CD8-positive, alpha-beta memory T cell (primary cell): ENCODE results near the gene ENTPD2. TPM values are rescaled to one million over a fixed set of nuclear protein-coding genes. Genes with fewer than 3 reads are reported as not detected.
A peak's percentile ranks its signal among the peaks of the same experiment; 100 is the strongest.

ENCODE experiments used
- CTCF ChIA-PET: fragments of 350-600 bp; sonication (Branson Sonifier 250); formaldehyde crosslinking; loops from one replicate; lab custom pipeline; 2021; ENCODE audit warnings: antibody characterized with exemption; lab: Charles Lee
- POLR2A ChIA-PET: fragments of 350-600 bp; sonication (Branson Sonifier 250); formaldehyde crosslinking; loops from one replicate; lab custom pipeline; 2021; ENCODE audit warnings: antibody characterized with exemption; lab: Charles Lee
- DNase-seq, 5 donors: peaks; one replicate each; pipeline versions ENCODE4 v3.0.0 to v3.0.0-alpha.2; 2020 to 2022; ENCODE audit warnings: mixed read lengths in 1 of 5
- H3K27ac ChIP-seq: one replicate; pipeline ENCODE4 v1.7.0; 2013; ENCODE audit warnings: low read depth, mild to moderate bottlenecking, low read length, moderate library complexity
- H3K27me3 ChIP-seq: 2 replicates; pipeline ENCODE4 v1.7.0; 2013; ENCODE audit warnings: low read length, mild to moderate bottlenecking; ENCODE audit not compliant: insufficient read depth, poor library complexity, severe bottlenecking
- H3K36me3 ChIP-seq: 2 replicates; pipeline ENCODE4 v1.7.0; 2013; ENCODE audit warnings: mild to moderate bottlenecking, low read length, moderate library complexity; ENCODE audit not compliant: insufficient read depth
- H3K4me1 ChIP-seq: 2 replicates; pipeline ENCODE4 v1.7.0; 2013; ENCODE audit warnings: mild to moderate bottlenecking, low read length, moderate library complexity; ENCODE audit not compliant: insufficient read depth
- H3K4me3 ChIP-seq: 2 replicates; pipeline ENCODE4 v1.7.0; 2013; ENCODE audit warnings: mild to moderate bottlenecking, low read length
- H3K9me3 ChIP-seq: 2 replicates; pipeline ENCODE4 v1.7.0; 2013; ENCODE audit warnings: mild to moderate bottlenecking, low read length
- H3K27ac Mint-ChIP-seq, 8 donors: one replicate each; pipeline ENCODE4 v1.8.0; 2020 to 2021; ENCODE audit warnings: mixed read lengths in 8 of 8, mild to moderate bottlenecking in 6 of 8, inconsistent platforms in 3 of 8, moderate library complexity in 3 of 8
- H3K27me3 Mint-ChIP-seq, 2 donors: one replicate each; pipeline ENCODE4 v1.8.0; 2020 to 2021; ENCODE audit warnings: mixed read lengths in 2 of 2, mild to moderate bottlenecking in 1 of 2, moderate library complexity in 1 of 2
- H3K36me3 Mint-ChIP-seq, 3 donors: one replicate each; pipeline ENCODE4 v1.8.0; 2020 to 2021; ENCODE audit warnings: mixed read lengths in 3 of 3, inconsistent platforms in 1 of 3, mild to moderate bottlenecking in 1 of 3
- H3K4me1 Mint-ChIP-seq, 3 donors: one replicate each; pipeline ENCODE4 v1.8.0; 2020 to 2021; ENCODE audit warnings: mixed read lengths in 3 of 3, inconsistent platforms in 1 of 3, mild to moderate bottlenecking in 1 of 3
- H3K4me3 Mint-ChIP-seq, 7 donors: one replicate each; pipeline ENCODE4 v1.8.0; 2020 to 2021; ENCODE audit warnings: mixed read lengths in 7 of 7, mild to moderate bottlenecking in 6 of 7, moderate library complexity in 4 of 7, inconsistent platforms in 2 of 7
- H3K9me3 Mint-ChIP-seq, 5 donors: one replicate each; pipeline ENCODE4 v1.8.0; 2020 to 2022; ENCODE audit warnings: mixed read lengths in 5 of 5, mild to moderate bottlenecking in 3 of 5, moderate library complexity in 2 of 5, inconsistent platforms in 1 of 5
- polyA plus RNA-seq: library from polyadenylated mRNA; unstranded; fragments of 300-500 nt; fragmentation: Illumina TruSeq; gene quantifications from one replicate; pipeline ENCODE4 v1.2.3, GENCODE V29; 2021
- total RNA-seq, 2 experiments: library from RNA; stranded (reverse); gene quantifications; one replicate each; pipeline ENCODE4 v1.2.3, GENCODE V29; 2021

The ENTPD2 gene
- total and polyA plus RNA-seq, 3 experiments from 2014 or later, result not detected

GRCh38 chr9:137083394-137084004 is 29.6 kb upstream of the ENTPD2 start:
- H3K27me3 Mint-ChIP-seq, result no peaks in the 10 kb centered on the region
- no peaks in the 10 kb centered on the region for H3K9me3 Mint-ChIP-seq
- Histone ChIP-seq H3K27ac (no peak overlapping the region), H3K36me3 (peaks cover 3% of the 10 kb centered on the region), H3K4me1 (peaks cover 22% of the 10 kb centered on the region), H3K4me3 (no peak overlapping the region), H3K27me3 (no peaks in the 10 kb centered on the region), H3K9me3 (no peaks in the 10 kb centered on the region)
- no peak for DNase-seq
- POLR2A ChIA-PET, result interaction anchor here (1.3 kb wide), 1 partner anchor 12 kb away, joined by 4 read pairs; no protein-coding TSS in a partner anchor
- H3K4me3 Mint-ChIP-seq, result peak overlapping the region in 2 of 7 donors; percentile 12 to 61
- peak overlapping the region in 1 of 8 donors; percentile 14 for H3K27ac Mint-ChIP-seq
- H3K4me1 Mint-ChIP-seq, result peaks cover 18 to 29% (median 18%) of the 10 kb centered on the region in 3 donors
- peaks cover 0 to 32% (median 0%) of the 10 kb centered on the region in 3 donors for H3K36me3 Mint-ChIP-seq
- CTCF ChIA-PET, result interaction anchor here (1.0 to 1.6 kb wide), 2 partner anchors 13 to 15 kb away, joined by 3 to 6 read pairs; partner anchors contain the start of gene SAPCD2

DNA sequence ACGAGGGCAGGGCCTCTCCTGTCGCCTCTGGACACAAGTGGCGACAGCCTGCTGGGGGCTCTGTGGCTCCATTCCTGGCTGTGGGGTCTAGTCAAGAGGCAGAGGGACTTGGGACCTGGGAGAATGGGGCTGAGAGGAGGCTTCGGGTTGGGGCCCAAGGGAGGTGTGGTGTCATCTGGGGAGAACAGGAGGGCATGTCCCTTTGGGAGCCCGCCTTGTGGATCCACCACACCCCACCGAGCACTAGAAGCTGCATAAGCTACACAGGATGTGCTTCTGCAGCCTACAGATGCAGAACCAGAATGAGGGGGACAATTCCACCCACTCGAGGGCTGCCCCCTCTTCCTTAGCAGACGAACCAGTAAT is 29.0 kb upstream of the ENTPD2 start:
- Histone ChIP-seq H3K27me3 (no peaks in the 10 kb centered on the region), H3K36me3 (peaks cover 3% of the 10 kb centered on the region), H3K4me1 (peaks cover 22% of the 10 kb centered on the region), H3K9me3 (no peaks in the 10 kb centered on the region), H3K4me3 (no peak overlapping the region), H3K27ac (no peak overlapping the region)
- Mint-ChIP-seq H3K27ac (peak overlapping the region in 1 of 8 donors; percentile 14), H3K36me3 (peaks cover 0 to 28% (median 0%) of the 10 kb centered on the region in 3 donors), H3K4me1 (peaks cover 12 to 23% (median 13%) of the 10 kb centered on the region in 3 donors), H3K4me3 (no peak overlapping the region), H3K9me3 (no peaks in the 10 kb centered on the region), H3K27me3 (no peaks in the 10 kb centered on the region)
- no peak for DNase-seq
- POLR2A ChIA-PET, result interaction anchor here (1.3 kb wide), 1 partner anchor 13 kb away, joined by 4 read pairs; no protein-coding TSS in a partner anchor
- CTCF ChIA-PET, result interaction anchor here (1.6 kb wide), 1 partner anchor 15 kb away, joined by 6 read pairs; no protein-coding TSS in a partner anchor

GRCh38 chr9:137082222-137082924 is 28.5 kb upstream of the ENTPD2 start:
- Mint-ChIP-seq H3K27me3 (no peaks in the 10 kb centered on the region), H3K4me3 (peak overlapping the region in 1 of 7 donors; percentile 36), H3K4me1 (peaks cover 7 to 17% (median 8%) of the 10 kb centered on the region in 3 donors), H3K36me3 (peaks cover 0 to 25% (median 0%) of the 10 kb centered on the region in 3 donors), H3K27ac (no peak overlapping the region), H3K9me3 (no peaks in the 10 kb centered on the region)
- Histone ChIP-seq H3K4me3 (no peak overlapping the region), H3K27ac (no peak overlapping the region), H3K36me3 (peaks cover 3% of the 10 kb centered on the region), H3K27me3 (no peaks in the 10 kb centered on the region), H3K9me3 (no peaks in the 10 kb centered on the region), H3K4me1 (peaks cover 17% of the 10 kb centered on the region)
- no peak for DNase-seq
- ChIA-PET CTCF (interaction anchor here (1.1 to 1.6 kb wide), 3 partner anchors 12 to 19 kb away, joined by 3 to 6 read pairs (median 4); partner anchors contain the start of gene SAPCD2), POLR2A (no interaction called here)

DNA sequence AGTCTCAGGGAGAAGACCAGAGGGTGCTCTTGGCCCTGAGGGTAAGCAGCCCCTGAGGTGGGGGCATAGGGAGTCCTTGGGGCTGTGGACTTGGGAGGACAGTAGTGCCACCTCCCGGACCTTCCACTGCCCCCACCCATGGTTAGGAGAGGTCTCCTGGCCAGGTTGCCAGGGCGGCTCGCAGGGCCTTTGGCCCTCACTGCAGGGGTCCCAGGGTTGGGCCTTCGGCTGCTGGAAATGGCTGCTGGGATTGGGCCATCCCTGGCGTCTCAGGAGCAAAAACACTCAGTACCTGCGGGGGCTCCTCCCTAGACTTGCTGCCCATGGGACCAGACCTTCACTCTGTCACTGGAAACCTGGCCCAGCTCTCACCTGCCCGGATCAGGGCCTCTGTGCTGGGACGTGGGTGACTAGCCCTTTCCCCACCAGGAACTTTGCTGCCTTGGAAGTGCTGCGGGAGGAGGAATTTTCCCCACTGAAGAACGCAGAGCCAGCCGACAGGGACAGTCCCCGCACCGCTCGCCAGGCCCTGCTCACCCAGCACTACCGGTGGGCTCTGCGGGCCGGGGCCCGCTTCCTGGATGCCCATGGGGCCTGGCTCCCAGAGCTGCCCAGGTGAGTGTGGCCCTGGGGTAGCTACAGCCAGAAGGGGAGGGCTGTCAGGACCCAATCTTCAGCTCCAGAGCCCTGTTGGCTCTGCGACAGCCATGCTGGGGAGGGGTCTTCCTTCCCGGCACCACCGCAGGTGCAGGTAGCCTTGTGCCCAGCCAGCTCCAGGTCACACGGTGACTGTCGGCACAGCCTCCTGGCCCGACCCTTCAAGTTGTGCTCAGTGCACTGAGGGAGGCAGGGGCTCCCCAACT is 26.6 kb upstream of the ENTPD2 start:
- no peak for DNase-seq
- H3K4me1 Mint-ChIP-seq, result peaks cover 2 to 10% (median 4%) of the 10 kb centered on the region in 3 donors
- no peaks in the 10 kb centered on the region for H3K27me3 Mint-ChIP-seq
- Histone ChIP-seq H3K9me3 (no peaks in the 10 kb centered on the region), H3K36me3 (peaks cover 3% of the 10 kb centered on the region), H3K4me1 (peaks cover 9% of the 10 kb centered on the region), H3K27ac (no peak overlapping the region), H3K4me3 (no peak overlapping the region), H3K27me3 (no peaks in the 10 kb centered on the region)
- CTCF ChIA-PET, result interaction anchor here (0.8 to 1.3 kb wide), 2 partner anchors 13 kb away, joined by 3 to 5 read pairs; no protein-coding TSS in a partner anchor
- peak overlapping the region in 1 of 7 donors; percentile 46 for H3K4me3 Mint-ChIP-seq
- POLR2A ChIA-PET, result no interaction called here
- no peaks in the 10 kb centered on the region for H3K9me3 Mint-ChIP-seq
- no peak overlapping the region for H3K27ac Mint-ChIP-seq
- peaks cover 0 to 20% (median 0%) of the 10 kb centered on the region in 3 donors for H3K36me3 Mint-ChIP-seq

DNA sequence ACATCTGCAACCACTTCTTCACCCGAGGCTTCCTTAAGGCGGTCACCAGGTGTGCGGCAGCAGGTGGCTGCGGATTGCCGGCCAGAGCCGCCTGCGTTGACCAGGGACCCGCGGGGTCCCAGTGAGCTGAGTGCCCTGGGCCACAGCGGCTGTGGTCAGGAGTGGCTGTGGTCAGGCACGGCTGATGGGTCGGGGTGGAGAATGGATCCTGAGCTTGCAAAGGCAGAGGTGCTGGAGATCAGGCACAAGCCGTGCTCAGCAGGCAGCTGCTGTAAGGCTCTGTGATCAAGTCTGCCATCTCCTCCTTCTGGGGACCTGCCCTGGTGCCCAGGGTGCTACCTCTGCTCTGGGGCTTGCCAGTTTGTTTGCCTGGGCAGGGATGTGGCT is 25.5 kb upstream of the ENTPD2 start:
- peak overlapping the region in 5 of 7 donors; percentile 43 to 81 (median 45) for H3K4me3 Mint-ChIP-seq
- Histone ChIP-seq H3K4me1 (peaks cover 7% of the 10 kb centered on the region), H3K9me3 (no peaks in the 10 kb centered on the region), H3K27ac (no peak overlapping the region), H3K27me3 (no peaks in the 10 kb centered on the region), H3K36me3 (peaks cover 3% of the 10 kb centered on the region), H3K4me3 (no peak overlapping the region)
- peaks cover 0 to 5% (median 2%) of the 10 kb centered on the region in 3 donors for H3K4me1 Mint-ChIP-seq
- ChIA-PET CTCF (interaction anchor here (1.3 to 1.4 kb wide), 2 partner anchors 9 to 12 kb away, joined by 4 to 5 read pairs; partner anchors contain the start of gene SAPCD2), POLR2A (no interaction called here)
- no peak overlapping the region for H3K27ac Mint-ChIP-seq
- no peaks in the 10 kb centered on the region for H3K27me3 Mint-ChIP-seq
- DNase-seq, result no peak
- no peaks in the 10 kb centered on the region for H3K9me3 Mint-ChIP-seq
- H3K36me3 Mint-ChIP-seq, result peaks cover 0 to 20% (median 0%) of the 10 kb centered on the region in 3 donors

GRCh38 chr9:137078701-137079400 is 25.0 kb upstream of the ENTPD2 start:
- Mint-ChIP-seq H3K27ac (peak overlapping the region in 1 of 8 donors; percentile 61), H3K9me3 (no peaks in the 10 kb centered on the region), H3K36me3 (peaks cover 0 to 19% (median 0%) of the 10 kb centered on the region in 3 donors), H3K27me3 (no peaks in the 10 kb centered on the region), H3K4me3 (peak overlapping the region; percentile 37 to 91 (median 46)), H3K4me1 (peaks cover 0 to 5% (median 2%) of the 10 kb centered on the region in 3 donors)
- peaks cover 7% of the 10 kb centered on the region for H3K4me1 ChIP-seq
- ChIA-PET POLR2A (no interaction called here), CTCF (interaction anchor here (1.1 to 1.4 kb wide), 3 partner anchors 8 to 12 kb away, joined by 3 to 4 read pairs (median 3); partner anchors contain the start of gene SAPCD2)
- no peak for DNase-seq
- H3K27ac ChIP-seq, result no peak overlapping the region
- peak overlapping the region; percentile 47 for H3K4me3 ChIP-seq
- H3K27me3 ChIP-seq, result no peaks in the 10 kb centered on the region
- H3K9me3 ChIP-seq, result no peaks in the 10 kb centered on the region
- peaks cover 3% of the 10 kb centered on the region for H3K36me3 ChIP-seq
